ENCODE results near the gene RABL2B. TPM values are rescaled to one million over a fixed set of nuclear protein-coding genes. Genes with fewer than 3 reads are reported as not detected.
"Not testable (repeated sequence)": the region's sequence is repeated elsewhere in the genome, so short reads cannot be mapped to it uniquely, and the experiment has no call there.

The RABL2B gene
- 10 to 100 TPM; 36.0 to 37.3 TPM for total RNA-seq
- 31.6 TPM for polyA plus RNA-seq (2013, experiment 1 of 2)
- 35.9 TPM for polyA plus RNA-seq (2013, experiment 2 of 2)
- total RNA-seq, result 7.2 to 50.8 (median 18.1) reads per million in 172 experiments

DNA sequence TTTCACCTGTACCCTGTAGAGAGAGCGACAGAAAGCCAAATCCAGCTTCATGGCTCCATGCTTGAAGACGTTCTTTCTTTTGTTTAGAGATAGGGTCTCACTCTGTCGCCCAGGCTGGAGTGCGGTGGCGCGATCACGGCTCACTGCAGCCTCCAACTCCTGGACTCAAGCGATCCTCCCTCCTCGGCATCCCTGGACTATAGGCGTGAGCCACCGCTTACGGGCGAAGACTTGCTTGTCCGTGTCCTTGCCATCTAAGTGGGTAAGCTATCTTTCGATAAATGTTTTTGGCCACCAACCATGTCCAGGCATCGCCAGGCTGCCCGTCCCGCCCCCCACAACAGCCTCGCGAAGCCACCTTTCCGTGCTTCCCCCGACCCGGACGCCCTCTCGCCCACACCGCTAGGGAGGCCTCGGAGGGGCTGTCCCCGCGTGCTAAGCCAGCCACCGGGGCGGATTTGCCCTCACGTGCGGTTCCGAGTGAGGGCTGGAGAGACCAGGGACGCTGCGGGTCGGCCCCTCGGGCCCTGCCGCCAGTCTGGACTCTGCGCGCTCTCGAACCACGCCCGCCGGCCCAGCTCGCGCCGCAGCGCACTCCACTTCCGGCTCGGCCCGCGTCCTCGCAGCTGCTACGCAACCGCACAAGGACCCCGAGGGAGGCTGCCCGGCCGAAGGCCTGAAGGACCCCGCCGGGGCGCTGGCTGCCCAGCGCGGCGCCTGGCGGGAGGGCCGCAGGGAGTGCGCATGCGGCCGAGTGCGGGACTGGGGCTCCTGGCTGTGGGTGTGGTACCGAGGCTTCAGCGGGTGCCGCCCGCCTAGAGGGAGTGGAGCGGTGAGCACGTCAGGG, at the start of gene RABL2B:
RABL2B (minus strand) TSS at position 604 of the 847 bp plus-strand sequence. CDS start 1,342 bp downstream, outside the sequence.
- POLR2A ChIA-PET, result interaction anchor here (1.0 kb wide), 1 partner anchor 162 kb away, joined by 7 read pairs; no protein-coding TSS in a partner anchor
- peak within 1 kb of the TSS; percentile 48 for H3K4me3 ChIP-seq (ENCODE audit: low read length)
- H3K9me3 Mint-ChIP-seq; H3K36me3 ChIP-seq (ENCODE audit: insufficient read depth, low read length); H3K27ac ChIP-seq (ENCODE audit: low read depth in 1 of 2, low read length in 2 of 2); H3K9me3 ChIP-seq (ENCODE audit: control insufficient read depth in 1 of 2, insufficient read depth in 1 of 2, low read length in 2 of 2); H3K4me1 Mint-ChIP-seq (ENCODE audit: low read depth); H3K27me3 ChIP-seq (ENCODE audit: control insufficient read depth in 1 of 2, insufficient read depth in 2 of 2, low read length in 2 of 2); H3K27me3 Mint-ChIP-seq; intact Hi-C loops (cut with DNase I, micrococcal nuclease); H3K4me1 ChIP-seq (ENCODE audit: insufficient read depth, low read length); CTCF ChIA-PET; H3K36me3 Mint-ChIP-seq (ENCODE audit: low read depth): not testable (repeated sequence)
- DNase-seq (peak; percentile 81 to 93 (median 86)), ATAC-seq (ENCODE audit: poor library complexity) (peak; percentile 94)
- Mint-ChIP-seq H3K4me3 (peak within 1 kb of the TSS; percentile 87), H3K27ac (peak within 1 kb of the TSS; percentile 76)

DNA sequence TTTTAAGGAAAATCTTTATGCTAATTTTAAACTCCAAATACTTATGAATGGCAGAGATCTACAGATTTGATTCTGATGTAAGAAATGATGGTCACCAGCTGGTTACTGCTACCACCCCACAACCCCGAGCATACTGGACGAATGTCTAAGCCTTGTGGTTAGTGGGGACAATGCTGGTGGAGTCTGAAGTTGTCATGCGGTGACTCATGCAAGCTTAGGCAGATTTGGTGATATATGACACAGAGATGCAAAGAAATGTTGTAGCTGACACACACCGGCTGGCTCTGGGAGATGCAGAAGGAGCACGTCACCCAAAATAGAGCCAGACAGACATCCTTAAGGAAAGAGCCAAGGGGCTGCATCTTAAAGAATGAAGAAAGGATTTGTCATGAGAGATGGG, 3.5 kb upstream of the RABL2B start:
- CTCF ChIA-PET; H3K4me3 Mint-ChIP-seq; H3K4me3 ChIP-seq (ENCODE audit: low read length); H3K36me3 Mint-ChIP-seq (ENCODE audit: low read depth); ATAC-seq (ENCODE audit: poor library complexity); H3K36me3 ChIP-seq (ENCODE audit: insufficient read depth, low read length); H3K27me3 ChIP-seq (ENCODE audit: control insufficient read depth in 1 of 2, insufficient read depth in 2 of 2, low read length in 2 of 2); H3K27me3 Mint-ChIP-seq; H3K4me1 Mint-ChIP-seq (ENCODE audit: low read depth); H3K9me3 Mint-ChIP-seq; H3K4me1 ChIP-seq (ENCODE audit: insufficient read depth, low read length); H3K9me3 ChIP-seq (ENCODE audit: control insufficient read depth in 1 of 2, insufficient read depth in 1 of 2, low read length in 2 of 2); H3K27ac Mint-ChIP-seq; intact Hi-C loops (cut with DNase I, micrococcal nuclease); H3K27ac ChIP-seq (ENCODE audit: low read depth in 1 of 2, low read length in 2 of 2); POLR2A ChIA-PET; DNase-seq: not testable (repeated sequence)

DNA sequence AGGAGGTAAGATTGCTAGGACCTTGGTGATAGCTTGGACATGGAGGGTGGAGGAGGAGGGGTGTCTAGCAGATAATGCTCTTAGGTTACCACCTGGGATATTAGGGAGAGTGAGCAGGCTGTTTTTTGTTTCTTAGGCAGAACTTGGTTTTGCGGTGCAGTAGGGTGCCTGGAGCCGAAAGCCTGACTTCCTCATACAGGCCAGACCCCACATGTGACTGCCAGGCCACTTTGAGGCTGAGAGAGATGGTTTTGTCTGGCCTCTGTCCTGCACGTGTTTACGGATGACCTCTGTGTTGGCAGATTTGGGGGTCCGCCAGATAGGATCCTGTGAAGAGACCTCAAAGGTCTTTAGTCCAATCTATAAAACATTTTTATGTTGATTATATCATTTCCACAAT, 1.9 kb upstream of the RABL2B start:
- POLR2A ChIA-PET; H3K27me3 Mint-ChIP-seq; H3K4me1 Mint-ChIP-seq (ENCODE audit: low read depth); H3K9me3 Mint-ChIP-seq; intact Hi-C loops (cut with DNase I, micrococcal nuclease); H3K27ac ChIP-seq (ENCODE audit: low read depth in 1 of 2, low read length in 2 of 2); H3K4me1 ChIP-seq (ENCODE audit: insufficient read depth, low read length); CTCF ChIA-PET; DNase-seq; H3K4me3 ChIP-seq (ENCODE audit: low read length); H3K9me3 ChIP-seq (ENCODE audit: control insufficient read depth in 1 of 2, insufficient read depth in 1 of 2, low read length in 2 of 2); H3K36me3 ChIP-seq (ENCODE audit: insufficient read depth, low read length); H3K27me3 ChIP-seq (ENCODE audit: control insufficient read depth in 1 of 2, insufficient read depth in 2 of 2, low read length in 2 of 2); H3K36me3 Mint-ChIP-seq (ENCODE audit: low read depth); H3K27ac Mint-ChIP-seq; ATAC-seq (ENCODE audit: poor library complexity): not testable (repeated sequence)
- peak overlapping the region; percentile 62 for H3K4me3 Mint-ChIP-seq

DNA sequence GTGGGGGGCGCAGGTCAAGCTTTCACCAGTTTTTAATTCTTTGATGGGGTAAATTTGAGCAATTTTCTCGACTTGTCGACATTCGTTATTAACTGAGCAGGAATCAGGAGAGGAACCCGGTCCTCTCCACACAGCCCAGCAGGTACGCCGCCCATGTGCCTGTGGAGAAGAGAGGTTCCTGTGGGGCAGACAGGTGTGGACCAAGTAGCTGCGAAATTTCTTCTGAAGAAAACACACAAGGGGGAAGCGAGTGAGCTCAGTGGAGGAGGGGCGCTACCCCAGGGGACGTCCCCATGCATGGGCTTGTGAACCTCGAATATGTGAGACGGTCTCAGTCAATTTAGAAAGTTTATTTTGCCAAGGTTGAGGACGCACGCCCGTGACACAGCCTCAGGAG, 442 bp upstream of the RABL2B start:
- peak overlapping the region; percentile 46 for H3K4me3 ChIP-seq (ENCODE audit: low read length)
- H3K9me3 Mint-ChIP-seq; intact Hi-C loops (cut with DNase I, micrococcal nuclease); H3K9me3 ChIP-seq (ENCODE audit: control insufficient read depth in 1 of 2, insufficient read depth in 1 of 2, low read length in 2 of 2); H3K36me3 Mint-ChIP-seq (ENCODE audit: low read depth); H3K4me1 ChIP-seq (ENCODE audit: insufficient read depth, low read length); H3K36me3 ChIP-seq (ENCODE audit: insufficient read depth, low read length); H3K27ac ChIP-seq (ENCODE audit: low read depth in 1 of 2, low read length in 2 of 2); H3K27me3 Mint-ChIP-seq; H3K4me1 Mint-ChIP-seq (ENCODE audit: low read depth); CTCF ChIA-PET; H3K27me3 ChIP-seq (ENCODE audit: control insufficient read depth in 1 of 2, insufficient read depth in 2 of 2, low read length in 2 of 2): not testable (repeated sequence)
- peak in 7 of 14 experiments; percentile 6 to 38 (median 19) for DNase-seq
- H3K4me3 Mint-ChIP-seq, result peak overlapping the region; percentile 87
- POLR2A ChIA-PET, result interaction anchor here (1.0 kb wide), 1 partner anchor 163 kb away, joined by 7 read pairs; no protein-coding TSS in a partner anchor
- ATAC-seq (ENCODE audit: poor library complexity), result peak; percentile 31
- peak overlapping the region; percentile 76 for H3K27ac Mint-ChIP-seq

DNA sequence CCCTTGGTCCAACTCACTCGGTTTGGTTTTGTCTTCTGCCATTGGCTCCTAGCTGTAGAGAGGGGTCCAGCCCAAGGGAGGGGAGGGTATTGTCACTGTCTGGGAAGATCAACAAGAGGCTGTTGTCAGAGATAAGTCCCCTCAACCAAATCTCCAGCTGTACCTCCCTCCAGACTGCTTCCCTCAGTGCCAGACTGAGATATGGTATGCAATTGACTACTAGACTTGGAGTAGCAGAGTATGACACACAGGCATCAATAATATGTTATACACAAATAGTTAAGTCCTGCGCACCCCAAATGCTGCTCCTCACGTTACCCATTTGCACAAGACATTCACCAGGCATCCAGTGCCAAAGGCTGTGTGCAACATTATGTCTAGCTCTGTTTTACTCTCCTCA, 1.2 kb downstream of the RABL2B start:
- H3K27me3 Mint-ChIP-seq; H3K9me3 Mint-ChIP-seq; H3K4me3 ChIP-seq (ENCODE audit: low read length); H3K27ac Mint-ChIP-seq; intact Hi-C loops (cut with DNase I, micrococcal nuclease); H3K4me1 ChIP-seq (ENCODE audit: insufficient read depth, low read length); CTCF ChIA-PET; H3K4me1 Mint-ChIP-seq (ENCODE audit: low read depth); H3K9me3 ChIP-seq (ENCODE audit: control insufficient read depth in 1 of 2, insufficient read depth in 1 of 2, low read length in 2 of 2); H3K27me3 ChIP-seq (ENCODE audit: control insufficient read depth in 1 of 2, insufficient read depth in 2 of 2, low read length in 2 of 2); ATAC-seq (ENCODE audit: poor library complexity); H3K27ac ChIP-seq (ENCODE audit: low read depth in 1 of 2, low read length in 2 of 2); POLR2A ChIA-PET; H3K36me3 ChIP-seq (ENCODE audit: insufficient read depth, low read length); DNase-seq: not testable (repeated sequence)
- Mint-ChIP-seq H3K36me3 (ENCODE audit: low read depth) (peaks cover 16% of the 10 kb centered on the region), H3K4me3 (peak overlapping the region; percentile 54)

DNA sequence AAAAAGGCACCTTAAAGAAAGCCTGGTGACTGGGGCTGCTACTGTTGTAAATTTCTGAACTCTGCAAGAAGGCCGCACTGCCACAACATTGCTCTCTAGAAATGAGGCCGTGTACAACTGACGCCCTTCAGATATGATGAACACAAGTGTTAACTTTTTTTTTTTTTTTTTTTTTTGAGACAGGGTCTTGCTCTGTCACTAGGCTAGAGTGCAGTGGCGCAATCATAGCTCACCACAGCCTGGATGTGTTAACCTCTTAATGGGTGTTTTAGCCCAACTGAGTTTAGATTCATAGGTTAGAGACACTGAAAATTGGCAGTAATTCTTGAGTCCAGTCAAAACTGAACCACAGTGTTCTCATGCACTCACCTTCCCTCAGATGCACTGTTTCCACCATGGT, 3.2 kb downstream of the RABL2B start:
- H3K4me3 Mint-ChIP-seq; H3K9me3 ChIP-seq (ENCODE audit: control insufficient read depth in 1 of 2, insufficient read depth in 1 of 2, low read length in 2 of 2); H3K4me1 ChIP-seq (ENCODE audit: insufficient read depth, low read length); H3K4me3 ChIP-seq (ENCODE audit: low read length); H3K27ac ChIP-seq (ENCODE audit: low read depth in 1 of 2, low read length in 2 of 2); intact Hi-C loops (cut with DNase I, micrococcal nuclease); H3K27me3 ChIP-seq (ENCODE audit: control insufficient read depth in 1 of 2, insufficient read depth in 2 of 2, low read length in 2 of 2); CTCF ChIA-PET; H3K27me3 Mint-ChIP-seq; H3K36me3 ChIP-seq (ENCODE audit: insufficient read depth, low read length); H3K27ac Mint-ChIP-seq; H3K4me1 Mint-ChIP-seq (ENCODE audit: low read depth); H3K9me3 Mint-ChIP-seq; POLR2A ChIA-PET; ATAC-seq (ENCODE audit: poor library complexity); DNase-seq: not testable (repeated sequence)
- peaks cover 21% of the 10 kb centered on the region for H3K36me3 Mint-ChIP-seq (ENCODE audit: low read depth)

DNA sequence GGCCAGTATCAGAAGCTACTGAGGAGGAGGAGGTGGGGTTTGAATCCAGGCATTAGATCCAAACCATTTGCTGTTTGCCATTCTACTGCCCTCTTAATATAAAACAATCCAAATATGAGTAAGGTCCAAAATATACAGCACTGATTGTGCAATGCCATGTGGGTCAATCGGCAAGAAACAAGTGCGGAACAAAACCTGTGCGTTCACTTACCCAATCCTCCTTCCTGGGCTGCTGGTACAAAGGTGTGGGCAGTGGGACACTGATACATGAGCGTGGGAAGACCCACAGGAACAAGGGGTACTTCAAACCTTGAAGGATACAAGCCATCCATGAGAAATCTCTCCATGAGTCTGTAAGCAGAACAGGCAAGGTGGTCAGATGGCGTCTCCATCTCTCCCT, 5.8 kb downstream of the RABL2B start:
- POLR2A ChIA-PET; H3K9me3 Mint-ChIP-seq; H3K9me3 ChIP-seq (ENCODE audit: control insufficient read depth in 1 of 2, insufficient read depth in 1 of 2, low read length in 2 of 2); H3K27me3 Mint-ChIP-seq; H3K4me3 ChIP-seq (ENCODE audit: low read length); H3K27me3 ChIP-seq (ENCODE audit: control insufficient read depth in 1 of 2, insufficient read depth in 2 of 2, low read length in 2 of 2); H3K4me1 ChIP-seq (ENCODE audit: insufficient read depth, low read length); ATAC-seq (ENCODE audit: poor library complexity); DNase-seq; CTCF ChIA-PET; H3K36me3 ChIP-seq (ENCODE audit: insufficient read depth, low read length); H3K4me1 Mint-ChIP-seq (ENCODE audit: low read depth); H3K27ac ChIP-seq (ENCODE audit: low read depth in 1 of 2, low read length in 2 of 2); H3K4me3 Mint-ChIP-seq; H3K27ac Mint-ChIP-seq; intact Hi-C loops (cut with DNase I, micrococcal nuclease): not testable (repeated sequence)
- H3K36me3 Mint-ChIP-seq (ENCODE audit: low read depth), result peaks cover 21% of the 10 kb centered on the region
